AG04450 (cell line): ENCODE measurements around the gene SETD5. TPM values are rescaled to one million over a fixed set of nuclear protein-coding genes. Genes with fewer than 3 reads are reported as not detected.

Experiments
- CTCF ChIA-PET: fragments of 300-600, 350-600 bp; formaldehyde crosslinking; extraction: SDS; loops from one replicate; lab custom pipeline; 2022; ENCODE audit warnings: antibody characterized with exemption, inconsistent platforms; lab: Charles Lee
- POLR2A ChIA-PET: fragments of 350-600 bp; formaldehyde crosslinking; extraction: SDS; loops from one replicate; lab custom pipeline; 2021; ENCODE audit warnings: antibody characterized with exemption, inconsistent platforms; lab: Yijun Ruan, JAX
- DNase-seq: peaks from one replicate; pipeline ENCODE4 v3.0.0-alpha.2; 2011; ENCODE audit warnings: low read depth, low spot score
- H3K27ac ChIP-seq: one replicate; pipeline ENCODE4 v1.5.1; 2012; ENCODE audit warnings: low read depth, low read length, control low read depth
- H3K27me3 ChIP-seq: one replicate; pipeline ENCODE4 v1.6.0; 2012; ENCODE audit warnings: low read length; ENCODE audit not compliant: control insufficient read depth, insufficient read depth
- H3K4me3 ChIP-seq: 2 replicates; pipeline ENCODE4 v1.5.1; 2011; ENCODE audit warnings: mild to moderate bottlenecking, low read depth, low read length, control low read depth
- H3K9me3 ChIP-seq: 2 replicates; pipeline ENCODE4 v1.5.1; 2012; ENCODE audit warnings: low read length; ENCODE audit not compliant: control insufficient read depth, insufficient read depth
- polyA plus RNA-seq: library from polyadenylated mRNA; depleted of rRNA; stranded (reverse); fragments of >200 nt; gene quantifications from 2 replicates; pipeline ENCODE4 v1.2.3, GENCODE V29; 2011
- TF ChIP-seq, protein P1 (sequence below): IDR thresholded peaks from 2 replicates; pipeline ENCODE4 v1.5.1; 2011; ENCODE audit warnings: low read depth, low read length, control low read depth, inconsistent platforms

The SETD5 gene
- polyA plus RNA-seq, 1 experiment = 75.0 TPM

- CTCF ChIA-PET = interaction anchor here (1.4 kb wide), 1 partner anchor 81 kb away, joined by 3 read pairs; no protein-coding TSS in a partner anchor
- TF ChIP-seq, protein P1, sequence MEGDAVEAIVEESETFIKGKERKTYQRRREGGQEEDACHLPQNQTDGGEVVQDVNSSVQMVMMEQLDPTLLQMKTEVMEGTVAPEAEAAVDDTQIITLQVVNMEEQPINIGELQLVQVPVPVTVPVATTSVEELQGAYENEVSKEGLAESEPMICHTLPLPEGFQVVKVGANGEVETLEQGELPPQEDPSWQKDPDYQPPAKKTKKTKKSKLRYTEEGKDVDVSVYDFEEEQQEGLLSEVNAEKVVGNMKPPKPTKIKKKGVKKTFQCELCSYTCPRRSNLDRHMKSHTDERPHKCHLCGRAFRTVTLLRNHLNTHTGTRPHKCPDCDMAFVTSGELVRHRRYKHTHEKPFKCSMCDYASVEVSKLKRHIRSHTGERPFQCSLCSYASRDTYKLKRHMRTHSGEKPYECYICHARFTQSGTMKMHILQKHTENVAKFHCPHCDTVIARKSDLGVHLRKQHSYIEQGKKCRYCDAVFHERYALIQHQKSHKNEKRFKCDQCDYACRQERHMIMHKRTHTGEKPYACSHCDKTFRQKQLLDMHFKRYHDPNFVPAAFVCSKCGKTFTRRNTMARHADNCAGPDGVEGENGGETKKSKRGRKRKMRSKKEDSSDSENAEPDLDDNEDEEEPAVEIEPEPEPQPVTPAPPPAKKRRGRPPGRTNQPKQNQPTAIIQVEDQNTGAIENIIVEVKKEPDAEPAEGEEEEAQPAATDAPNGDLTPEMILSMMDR = no peak
Measured at GRCh38 chr3:9433627-9434521, 36.5 kb downstream of the SETD5 start.

DNA sequence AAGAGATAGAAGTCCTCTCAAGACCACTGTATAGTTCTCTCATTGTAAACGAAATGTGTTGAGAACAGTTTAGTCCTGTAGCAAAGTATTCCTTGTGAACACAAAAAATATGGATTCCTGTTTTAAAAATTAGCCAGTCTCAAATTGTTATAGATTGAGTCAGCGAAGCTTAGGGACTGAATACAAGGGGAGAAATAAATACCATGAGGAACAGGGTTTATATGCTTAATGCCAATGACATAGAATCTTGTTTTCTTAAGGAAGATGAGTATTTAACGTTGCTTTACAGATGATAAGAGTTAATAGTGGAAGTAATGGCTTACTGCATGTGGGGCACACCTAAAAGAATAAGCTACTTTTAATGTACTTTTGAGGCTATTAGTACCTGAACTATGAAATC, 37.9 kb downstream of the SETD5 start:
- ChIA-PET CTCF (interaction anchor here (0.7 to 1.3 kb wide), 3 partner anchors 10 to 82 kb away, joined by 3 to 4 read pairs (median 3); no protein-coding TSS in a partner anchor), POLR2A (interaction anchor here (0.6 kb wide), 1 partner anchor 35 kb away, joined by 5 read pairs; no protein-coding TSS in a partner anchor)
- H3K27ac ChIP-seq = no peak overlapping the region
- TF ChIP-seq, protein P1 = no peak
- H3K4me3 ChIP-seq = no peak overlapping the region
- DNase-seq = no peak
- no peaks in the 10 kb centered on the region for H3K27me3 ChIP-seq
- no peaks in the 10 kb centered on the region for H3K9me3 ChIP-seq

More at GRCh38 chr3:9433627-9434521, 36.5 kb downstream of the SETD5 start:
- no peaks in the 10 kb centered on the region for H3K27me3 ChIP-seq
- H3K27ac ChIP-seq = no peak overlapping the region
- H3K9me3 ChIP-seq = no peaks in the 10 kb centered on the region
- H3K4me3 ChIP-seq = no peak overlapping the region
- DNase-seq = no peak
- POLR2A ChIA-PET = no interaction called here

DNA sequence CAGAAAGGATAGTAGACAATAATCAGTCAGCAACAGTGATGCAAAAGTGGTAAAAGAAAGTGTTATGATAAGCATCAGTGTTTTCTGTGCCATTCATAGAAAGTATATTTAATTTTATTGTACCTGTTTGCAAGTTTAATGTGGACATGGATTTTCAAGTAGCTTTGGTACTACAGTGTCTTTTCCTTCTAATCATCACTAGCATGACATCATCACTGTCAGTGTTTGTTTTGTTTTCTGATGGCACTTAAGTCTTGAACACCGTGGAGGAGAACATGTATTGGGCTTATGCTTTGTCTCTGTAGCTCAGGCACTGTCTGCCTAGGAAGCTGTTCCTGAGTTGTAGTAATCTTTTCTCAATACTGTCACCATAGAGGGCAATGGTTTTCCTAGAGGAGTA, 41.9 kb downstream of the SETD5 start:
- TF ChIP-seq, protein P1 = no peak
- Histone ChIP-seq H3K27me3 (no peaks in the 10 kb centered on the region), H3K4me3 (no peak overlapping the region), H3K9me3 (no peaks in the 10 kb centered on the region), H3K27ac (no peak overlapping the region)
- DNase-seq = no peak
- ChIA-PET CTCF (no interaction called here), POLR2A (no interaction called here)

DNA sequence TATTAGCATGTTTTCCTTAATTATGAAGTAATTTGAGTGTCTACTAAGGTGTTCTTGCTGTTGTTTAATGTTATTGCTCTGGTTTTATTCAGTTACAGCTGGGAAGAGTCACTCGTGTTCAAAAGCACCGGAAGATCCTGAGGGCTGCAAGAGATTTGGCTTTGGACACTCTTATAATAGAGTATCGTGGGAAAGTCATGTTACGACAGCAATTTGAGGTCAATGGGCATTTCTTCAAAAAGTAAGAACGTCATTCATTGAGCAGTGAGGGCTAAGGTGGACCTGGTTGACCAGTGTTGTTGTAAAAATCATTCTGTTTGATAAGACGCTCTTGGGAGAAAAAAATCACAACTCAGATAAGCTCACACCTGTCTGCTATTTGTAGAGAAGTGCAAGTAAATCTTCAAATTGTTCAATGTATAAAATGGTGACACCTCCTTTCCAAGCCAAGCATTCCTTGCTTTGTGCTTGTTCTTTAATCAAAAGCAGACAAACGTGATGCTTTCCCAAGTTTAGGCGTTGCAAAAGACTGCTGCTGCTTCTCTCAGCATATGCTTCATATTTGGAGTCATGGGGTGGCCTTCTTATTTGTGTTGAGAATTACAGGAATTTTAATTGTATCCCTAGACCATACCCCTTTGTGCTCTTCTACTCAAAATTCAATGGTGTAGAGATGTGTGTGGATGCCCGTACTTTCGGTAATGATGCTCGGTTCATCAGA, 44.2 kb downstream of the SETD5 start:
- ChIA-PET CTCF (interaction anchor here (0.8 to 1.4 kb wide), 4 partner anchors 13 to 88 kb away, joined by 3 to 5 read pairs (median 4); no protein-coding TSS in a partner anchor), POLR2A (interaction anchor here (0.6 to 1.5 kb wide), 2 partner anchors 42 to 45 kb away, joined by 4 to 6 read pairs; partner anchors contain the start of gene SETD5)
- Histone ChIP-seq H3K27me3 (no peaks in the 10 kb centered on the region), H3K4me3 (no peak overlapping the region), H3K9me3 (no peaks in the 10 kb centered on the region), H3K27ac (no peak overlapping the region)
- TF ChIP-seq, protein P1 = no peak
- DNase-seq = no peak
